ENCODE data around the gene MPST. TPM values are rescaled to one million over a fixed set of nuclear protein-coding genes. Genes with fewer than 3 reads are reported as not detected.

Gene MPST
- total and polyA plus RNA-seq, 12 donors: 7.9 to 332 (median 143) TPM

DNA sequence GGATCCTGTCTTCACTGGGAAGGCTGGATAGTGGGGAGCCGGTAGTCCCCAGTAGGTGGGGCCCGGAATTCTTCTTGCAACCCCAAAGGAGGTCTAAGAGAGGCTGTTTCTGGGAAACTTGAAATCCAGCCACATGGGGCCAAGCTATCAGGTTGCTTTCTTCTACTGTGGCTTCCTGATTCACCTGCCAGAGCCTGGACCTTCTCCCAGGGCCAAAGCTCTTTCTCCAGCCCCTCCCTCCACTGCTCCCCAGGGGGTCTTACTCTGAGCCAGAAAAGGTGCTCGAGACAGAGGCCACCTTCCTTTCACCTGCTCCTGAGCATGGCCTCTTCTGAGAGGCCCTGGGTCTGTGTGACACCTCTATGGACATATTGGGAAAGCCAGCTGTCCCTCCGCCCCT is 9.4 kb upstream of the MPST start:
- no peak overlapping the region for H3K4me3 ChIP-seq
- 86 to 90% (median 88%) methylated on average over 2 to 4 of the region's 4 CpGs for WGBS, 4 donors
- no peak for TF ChIP-seq POLR2A (IDR thresholded peaks at IDR 0.05)
- TF ChIP-seq, protein P1, sequence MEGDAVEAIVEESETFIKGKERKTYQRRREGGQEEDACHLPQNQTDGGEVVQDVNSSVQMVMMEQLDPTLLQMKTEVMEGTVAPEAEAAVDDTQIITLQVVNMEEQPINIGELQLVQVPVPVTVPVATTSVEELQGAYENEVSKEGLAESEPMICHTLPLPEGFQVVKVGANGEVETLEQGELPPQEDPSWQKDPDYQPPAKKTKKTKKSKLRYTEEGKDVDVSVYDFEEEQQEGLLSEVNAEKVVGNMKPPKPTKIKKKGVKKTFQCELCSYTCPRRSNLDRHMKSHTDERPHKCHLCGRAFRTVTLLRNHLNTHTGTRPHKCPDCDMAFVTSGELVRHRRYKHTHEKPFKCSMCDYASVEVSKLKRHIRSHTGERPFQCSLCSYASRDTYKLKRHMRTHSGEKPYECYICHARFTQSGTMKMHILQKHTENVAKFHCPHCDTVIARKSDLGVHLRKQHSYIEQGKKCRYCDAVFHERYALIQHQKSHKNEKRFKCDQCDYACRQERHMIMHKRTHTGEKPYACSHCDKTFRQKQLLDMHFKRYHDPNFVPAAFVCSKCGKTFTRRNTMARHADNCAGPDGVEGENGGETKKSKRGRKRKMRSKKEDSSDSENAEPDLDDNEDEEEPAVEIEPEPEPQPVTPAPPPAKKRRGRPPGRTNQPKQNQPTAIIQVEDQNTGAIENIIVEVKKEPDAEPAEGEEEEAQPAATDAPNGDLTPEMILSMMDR (IDR thresholded peaks at IDR 0.05): no peak
- no peak overlapping the region for H3K27ac ChIP-seq
- H3K9me3 ChIP-seq (replicated peaks in 1 of 3): no peaks in the 10 kb centered on the region
- peaks cover 16% of the 10 kb centered on the region in 2 donors for H3K4me1 ChIP-seq (replicated peaks in 1 of 2)
- no peaks in the 10 kb centered on the region for H3K27me3 ChIP-seq
- DNase-seq: no peak
- H3K36me3 ChIP-seq (replicated peaks in 1 of 2): no peaks in the 10 kb centered on the region
- intact Hi-C loops (cut with DNase I): no loop called here

DNA sequence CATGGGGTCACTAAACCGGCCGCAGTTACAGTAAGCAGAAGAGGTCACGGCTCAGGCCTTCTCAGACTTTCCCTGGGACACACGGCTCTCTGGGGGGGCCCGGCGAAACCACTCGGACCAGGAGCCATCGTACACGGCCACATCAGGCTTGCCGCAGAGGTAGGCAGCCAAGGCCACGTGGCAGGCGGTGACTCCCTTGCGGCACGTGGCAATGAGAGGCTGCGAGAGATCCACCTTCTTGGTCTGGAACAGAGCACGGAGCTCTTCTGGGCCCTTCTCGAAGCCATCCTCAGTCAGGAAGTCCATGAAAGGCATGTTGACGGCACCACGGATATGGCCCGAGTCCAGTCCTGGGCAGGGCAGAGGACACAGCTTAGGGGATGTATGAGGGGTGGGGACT is 8.6 kb upstream of the MPST start:
- Histone ChIP-seq H3K27me3 (no peaks in the 10 kb centered on the region), H3K9me3 (replicated peaks in 1 of 3) (no peaks in the 10 kb centered on the region), H3K4me1 (replicated peaks in 1 of 2) (peaks cover 16 to 22% of the 10 kb centered on the region in 2 donors), H3K4me3 (no peak overlapping the region), H3K36me3 (replicated peaks in 1 of 2) (no peaks in the 10 kb centered on the region), H3K27ac (no peak overlapping the region)
- peak in 1 of 7 donors; percentile 17 for DNase-seq
- TF ChIP-seq, protein P1 (IDR thresholded peaks at IDR 0.05): no peak
- no peak for TF ChIP-seq POLR2A (IDR thresholded peaks at IDR 0.05)
- 71 to 82% (median 81%) methylated on average over 6 to 20 of the region's 20 CpGs for WGBS, 4 donors
- intact Hi-C loops (cut with DNase I): no loop called here

DNA sequence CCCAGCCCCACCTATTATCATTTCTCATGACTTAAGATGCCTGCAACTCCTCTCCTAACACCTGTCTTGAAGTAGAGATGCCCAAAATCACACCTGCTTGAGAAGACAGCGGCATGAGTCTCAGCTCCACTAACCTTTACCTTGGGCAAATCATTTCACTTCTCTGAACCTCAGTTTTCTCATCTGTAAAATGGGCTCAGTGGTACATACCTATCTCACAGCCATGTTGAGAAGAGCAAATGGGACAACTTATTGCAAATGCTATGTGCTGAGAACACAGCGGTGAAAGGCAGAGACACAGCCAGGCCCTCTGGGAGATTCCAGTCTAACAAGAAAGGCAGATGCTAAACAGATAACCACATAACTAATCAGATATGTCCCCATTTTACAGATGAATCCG is 8.1 kb upstream of the MPST start:
- peaks cover 0 to 4% of the 10 kb centered on the region in 2 donors for H3K36me3 ChIP-seq (replicated peaks in 1 of 2)
- no peak overlapping the region for H3K27ac ChIP-seq
- 95 to 100% (median 98%) methylated on average over 3 of the region's 3 CpGs for WGBS, 4 donors
- no peaks in the 10 kb centered on the region for H3K9me3 ChIP-seq (replicated peaks in 1 of 3)
- H3K27me3 ChIP-seq: no peaks in the 10 kb centered on the region
- intact Hi-C loops (cut with DNase I): no loop called here
- H3K4me1 ChIP-seq (replicated peaks in 1 of 2): peaks cover 17 to 27% of the 10 kb centered on the region in 2 donors
- no peak for DNase-seq
- no peak overlapping the region for H3K4me3 ChIP-seq
- TF ChIP-seq, protein P1 (IDR thresholded peaks at IDR 0.05): no peak
- no peak for TF ChIP-seq POLR2A (IDR thresholded peaks at IDR 0.05)

DNA sequence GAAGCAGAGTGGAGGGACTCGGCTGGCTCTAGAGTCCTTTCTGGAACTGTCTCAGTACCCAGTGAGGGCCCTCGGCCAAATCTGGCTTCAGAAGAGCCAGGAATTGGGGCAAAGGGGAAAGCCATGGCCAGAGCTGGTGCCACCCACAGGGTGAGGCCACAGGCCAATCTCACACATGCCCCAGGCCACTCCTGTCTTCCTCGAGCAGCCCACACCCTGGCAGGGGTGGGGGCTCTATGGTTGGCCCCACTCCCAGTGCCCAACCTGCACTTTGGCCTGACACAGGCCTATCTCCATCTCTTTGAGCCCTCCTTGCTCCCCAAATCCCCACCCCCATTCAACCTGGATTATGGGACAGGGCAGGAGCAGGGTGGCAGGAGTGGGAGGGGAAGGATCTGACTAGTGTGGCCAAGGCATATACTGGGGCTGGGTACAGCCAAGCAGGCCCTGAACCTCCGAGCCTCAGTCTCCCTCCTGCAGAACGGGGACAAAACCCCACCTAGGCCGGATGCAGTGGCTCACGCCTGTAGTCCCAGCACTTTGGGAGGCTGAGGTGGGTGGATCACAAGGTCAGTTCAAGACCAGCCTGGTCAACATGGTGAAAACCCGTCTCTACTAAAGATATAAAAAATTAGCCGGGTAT is 7.2 kb upstream of the MPST start:
- Histone ChIP-seq H3K4me3 (no peak overlapping the region), H3K36me3 (replicated peaks in 1 of 2) (peaks cover 0 to 7% of the 10 kb centered on the region in 2 donors), H3K27ac (peak overlapping the region in 1 of 5 donors; percentile 27), H3K9me3 (replicated peaks in 1 of 3) (no peaks in the 10 kb centered on the region), H3K27me3 (no peaks in the 10 kb centered on the region), H3K4me1 (replicated peaks in 1 of 2) (peaks cover 26 to 36% of the 10 kb centered on the region in 2 donors)
- 64 to 75% (median 71%) methylated on average over 8 to 9 of the region's 9 CpGs for WGBS, 4 donors
- DNase-seq: peak; percentile 60 to 76 (median 67)
- intact Hi-C loops (cut with DNase I): no loop called here
- TF ChIP-seq POLR2A (IDR thresholded peaks at IDR 0.05): no peak
- TF ChIP-seq, protein P1 (IDR thresholded peaks at IDR 0.05): no peak

Measured in adrenal gland (tissue), 12 donors.